Calu3 (cell line): ENCODE data around the gene SLITRK6. TPM values are rescaled to one million over a fixed set of nuclear protein-coding genes. Genes with fewer than 3 reads are reported as not detected.

ENCODE experiments used
- BruUV-seq: library from RNA; stranded (reverse); fragments of 400-500 nt; replicated peaks from 2 replicates; lab custom pipeline; 2021; lab: Mats Ljungman, UMichigan
- CTCF ChIA-PET: fragments of 300-600 bp; sonication (Branson Sonifier 250); formaldehyde crosslinking; loops from one replicate; lab custom pipeline; 2022; ENCODE audit warnings: antibody characterized with exemption; lab: Charles Lee
- DNase-seq: peaks from one replicate; pipeline ENCODE4 v3.0.0; 2022
- H3K27ac Mint-ChIP-seq: one replicate; pipeline ENCODE4 v1.8.0; 2022; ENCODE audit warnings: mixed read lengths; ENCODE audit not compliant: unreplicated experiment
- H3K27me3 Mint-ChIP-seq: one replicate; pipeline ENCODE4 v1.8.0; 2022; ENCODE audit warnings: mixed read lengths; ENCODE audit not compliant: unreplicated experiment
- H3K36me3 Mint-ChIP-seq: one replicate; pipeline ENCODE4 v1.8.0; 2022; ENCODE audit warnings: mild to moderate bottlenecking, moderate library complexity, mixed read lengths; ENCODE audit not compliant: insufficient read depth, unreplicated experiment
- H3K4me1 Mint-ChIP-seq: one replicate; pipeline ENCODE4 v1.8.0; 2022; ENCODE audit warnings: mild to moderate bottlenecking, low read depth, mixed read lengths; ENCODE audit not compliant: unreplicated experiment
- H3K4me3 Mint-ChIP-seq: one replicate; pipeline ENCODE4 v1.8.0; 2022; ENCODE audit warnings: mild to moderate bottlenecking, low read depth, moderate library complexity, mixed read lengths; ENCODE audit not compliant: unreplicated experiment
- H3K9me3 Mint-ChIP-seq: one replicate; pipeline ENCODE4 v1.8.0; 2022; ENCODE audit warnings: low read depth, mixed read lengths; ENCODE audit not compliant: unreplicated experiment
- intact Hi-C: fragments of 100-400 bp; cut with micrococcal nuclease; formaldehyde crosslinking; loops from one replicate; pipeline ENCODE4 v1.10.0; 2022; ENCODE audit not compliant: unreplicated experiment
- total RNA-seq: library from RNA; stranded (reverse); gene quantifications from 2 replicates; pipeline ENCODE4 v1.2.3, GENCODE V29; 2022
- TF ChIP-seq, protein P1 (sequence below): fragments of 200-600 bp; IDR thresholded peaks from one replicate; pipeline ENCODE4 v1.8.0; 2022; ENCODE audit warnings: antibody characterized with exemption; ENCODE audit not compliant: unreplicated experiment

SLITRK6 gene
- total RNA-seq, 1 experiment from 2014 or later, result not detected

DNA sequence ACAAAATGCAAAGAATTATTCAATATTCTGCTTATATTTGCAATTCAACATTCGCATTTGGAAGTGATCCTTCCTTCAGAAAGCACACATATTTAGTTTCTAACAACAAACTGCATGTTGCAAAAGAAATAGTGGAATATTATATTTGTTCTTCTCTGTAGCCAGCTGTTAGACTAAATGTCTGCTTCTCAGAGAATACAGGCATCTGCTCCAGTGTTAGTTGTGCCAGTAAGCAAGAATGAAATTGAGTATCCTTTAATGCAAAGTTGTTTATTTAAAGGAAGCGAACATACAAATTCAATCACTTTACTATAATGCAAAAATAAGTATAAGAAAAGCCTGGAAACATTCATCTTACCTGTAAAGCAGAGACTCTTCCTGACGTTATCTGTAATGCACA is 663 bp downstream of the SLITRK6 start:
- peaks cover 4% of the 10 kb centered on the region for H3K36me3 Mint-ChIP-seq
- H3K27ac Mint-ChIP-seq, result no peak overlapping the region
- intact Hi-C loops, result no loop called here

DNA sequence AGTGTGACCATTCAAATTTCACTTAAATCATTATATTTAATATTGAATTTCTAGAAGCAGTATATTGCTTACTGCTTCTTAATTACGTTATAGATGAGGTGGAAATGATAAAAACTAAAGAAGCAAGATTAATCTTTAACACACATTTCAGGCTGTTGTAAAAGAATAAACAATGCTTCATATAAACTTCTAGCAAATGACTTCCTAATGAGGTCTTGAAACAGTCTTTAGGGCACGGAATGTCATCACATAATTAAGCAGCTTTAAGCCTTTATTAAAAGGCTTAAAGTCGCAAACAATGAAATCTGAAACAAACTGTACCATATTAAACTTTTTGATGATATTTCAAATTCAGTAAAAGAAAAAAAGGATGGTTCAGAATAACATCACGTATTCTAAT is 1.9 kb downstream of the SLITRK6 start:
- no TSS peak for BruUV-seq
- DNase-seq, result no peak

More for the DNA sequence above, 663 bp downstream of the SLITRK6 start:
- H3K4me1 Mint-ChIP-seq, result no peaks in the 10 kb centered on the region
- no peaks in the 10 kb centered on the region for H3K27me3 Mint-ChIP-seq
- H3K9me3 Mint-ChIP-seq, result peaks cover 3% of the 10 kb centered on the region
- no TSS peak for BruUV-seq
- no peak overlapping the region for H3K4me3 Mint-ChIP-seq
- TF ChIP-seq, protein P1, sequence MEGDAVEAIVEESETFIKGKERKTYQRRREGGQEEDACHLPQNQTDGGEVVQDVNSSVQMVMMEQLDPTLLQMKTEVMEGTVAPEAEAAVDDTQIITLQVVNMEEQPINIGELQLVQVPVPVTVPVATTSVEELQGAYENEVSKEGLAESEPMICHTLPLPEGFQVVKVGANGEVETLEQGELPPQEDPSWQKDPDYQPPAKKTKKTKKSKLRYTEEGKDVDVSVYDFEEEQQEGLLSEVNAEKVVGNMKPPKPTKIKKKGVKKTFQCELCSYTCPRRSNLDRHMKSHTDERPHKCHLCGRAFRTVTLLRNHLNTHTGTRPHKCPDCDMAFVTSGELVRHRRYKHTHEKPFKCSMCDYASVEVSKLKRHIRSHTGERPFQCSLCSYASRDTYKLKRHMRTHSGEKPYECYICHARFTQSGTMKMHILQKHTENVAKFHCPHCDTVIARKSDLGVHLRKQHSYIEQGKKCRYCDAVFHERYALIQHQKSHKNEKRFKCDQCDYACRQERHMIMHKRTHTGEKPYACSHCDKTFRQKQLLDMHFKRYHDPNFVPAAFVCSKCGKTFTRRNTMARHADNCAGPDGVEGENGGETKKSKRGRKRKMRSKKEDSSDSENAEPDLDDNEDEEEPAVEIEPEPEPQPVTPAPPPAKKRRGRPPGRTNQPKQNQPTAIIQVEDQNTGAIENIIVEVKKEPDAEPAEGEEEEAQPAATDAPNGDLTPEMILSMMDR, result no peak
- CTCF ChIA-PET, result interaction anchor here (0.9 kb wide), 1 partner anchor 873 kb away, joined by 3 read pairs; no protein-coding TSS in a partner anchor
- DNase-seq, result no peak

DNA sequence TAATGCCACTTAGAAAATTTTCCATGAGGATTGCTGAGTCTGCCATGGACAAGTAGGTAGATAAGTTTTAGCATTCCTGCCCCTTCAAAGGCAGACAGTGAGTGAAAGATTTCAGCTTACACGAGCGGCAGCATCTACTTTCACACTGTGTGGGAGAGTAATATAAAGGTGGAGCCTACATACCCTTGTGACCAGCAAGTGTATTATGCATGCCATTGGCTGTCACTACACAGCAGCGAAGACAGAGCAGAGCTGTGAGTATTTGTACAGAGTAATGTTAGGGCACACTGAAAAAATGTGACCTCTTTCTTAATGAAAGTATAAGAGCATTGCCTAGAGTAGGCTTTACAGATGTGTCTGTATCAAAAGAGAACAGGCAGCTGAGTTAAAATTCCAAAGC is 14.0 kb downstream of the SLITRK6 start:
- Mint-ChIP-seq H3K9me3 (no peaks in the 10 kb centered on the region), H3K4me3 (no peak overlapping the region), H3K36me3 (no peaks in the 10 kb centered on the region), H3K27me3 (no peaks in the 10 kb centered on the region), H3K4me1 (no peaks in the 10 kb centered on the region), H3K27ac (no peak overlapping the region)
- intact Hi-C loops, result no loop called here
- TF ChIP-seq, protein P1, result no peak
- DNase-seq, result no peak
- CTCF ChIA-PET, result no interaction called here
- BruUV-seq, result no TSS peak

More for the DNA sequence above, 1.9 kb downstream of the SLITRK6 start:
- peaks cover 4% of the 10 kb centered on the region for H3K36me3 Mint-ChIP-seq
- intact Hi-C loops, result no loop called here
- TF ChIP-seq, protein P1, result no peak
- no peak overlapping the region for H3K27ac Mint-ChIP-seq
- peaks cover 3% of the 10 kb centered on the region for H3K9me3 Mint-ChIP-seq
- CTCF ChIA-PET, result no interaction called here
- no peaks in the 10 kb centered on the region for H3K27me3 Mint-ChIP-seq
- H3K4me3 Mint-ChIP-seq, result no peak overlapping the region
- no peaks in the 10 kb centered on the region for H3K4me1 Mint-ChIP-seq

GRCh38 chr13:85772367-85772766 is 26.9 kb downstream of the SLITRK6 start:
- H3K27ac Mint-ChIP-seq, result no peak overlapping the region
- TF ChIP-seq, protein P1, result no peak
- CTCF ChIA-PET, result no interaction called here
- H3K27me3 Mint-ChIP-seq, result no peaks in the 10 kb centered on the region
- H3K4me1 Mint-ChIP-seq, result no peaks in the 10 kb centered on the region
- DNase-seq, result no peak
- intact Hi-C loops, result no loop called here
- BruUV-seq, result no TSS peak
- no peaks in the 10 kb centered on the region for H3K36me3 Mint-ChIP-seq
- H3K4me3 Mint-ChIP-seq, result no peak overlapping the region
- H3K9me3 Mint-ChIP-seq, result no peaks in the 10 kb centered on the region
